Measurements from ENCODE around the gene PRICKLE4. TPM values are rescaled to one million over a fixed set of nuclear protein-coding genes. Genes with fewer than 3 reads are reported as not detected.
A peak's percentile ranks its signal among the peaks of the same experiment; 100 is the strongest.

PRICKLE4 gene
- total and polyA plus RNA-seq, 8 donors = 1.9 to 77.0 (median 8.4) TPM; not detected in 1

GRCh38 chr6:41732591-41733359 is 47.8 kb upstream of the PRICKLE4 start:
- H3K4me3 ChIP-seq = peak overlapping the region; percentile 55 to 88 (median 82)
- H3K4me1 ChIP-seq = peaks cover 33 to 73% (median 71%) of the 10 kb centered on the region in 4 donors
- DNase-seq = peak; percentile 41 to 67
- TF ChIP-seq POLR2A (IDR thresholded peaks at IDR 0.05) = no peak
- TF ChIP-seq EP300 (IDR thresholded peaks at IDR 0.05) = no peak
- TF ChIP-seq POLR2AphosphoS5 (IDR thresholded peaks at IDR 0.05) = peak in 1 of 3 donors; percentile 11
- intact Hi-C loops (cut with DNase I; ENCODE audit: low total_unique reads) = no loop called here
- peak overlapping the region; percentile 89 to 98 (median 94) for H3K27ac ChIP-seq
- no peaks in the 10 kb centered on the region for H3K9me3 ChIP-seq
- no peaks in the 10 kb centered on the region for H3K36me3 ChIP-seq
- 42 to 72% (median 56%) methylated on average over 8 of the region's 8 CpGs for whole genome bisulfite sequencing, 5 donors
- H3K27me3 ChIP-seq = no peaks in the 10 kb centered on the region

- 21 to 43% (median 29%) methylated on average over 9 to 11 of the region's 11 CpGs for WGBS, 5 donors
- TF ChIP-seq POLR2AphosphoS5 (IDR thresholded peaks at IDR 0.05) = no peak
- no peak for TF ChIP-seq EP300 (IDR thresholded peaks at IDR 0.05)
- TF ChIP-seq CTCF (IDR thresholded peaks at IDR 0.05) = no peak
- no peak for TF ChIP-seq POLR2A (IDR thresholded peaks at IDR 0.05)
- no peaks in the 10 kb centered on the region for H3K36me3 ChIP-seq
- H3K27ac ChIP-seq = peak overlapping the region; percentile 89 to 98 (median 94)
- intact Hi-C loops (cut with DNase I; ENCODE audit: low total_unique reads) = no loop called here
- no peaks in the 10 kb centered on the region for H3K9me3 ChIP-seq
- no peaks in the 10 kb centered on the region for H3K27me3 ChIP-seq
- DNase-seq = no peak
- H3K4me3 ChIP-seq = peak overlapping the region; percentile 55 to 88 (median 82)
- H3K4me1 ChIP-seq = peaks cover 33 to 67% (median 66%) of the 10 kb centered on the region in 4 donors
Observed at GRCh38 chr6:41733360-41733706, 47.2 kb upstream of the PRICKLE4 start.

- peak overlapping the region; percentile 55 to 88 (median 82) for H3K4me3 ChIP-seq
- H3K9me3 ChIP-seq = no peaks in the 10 kb centered on the region
- peak overlapping the region; percentile 89 to 98 (median 94) for H3K27ac ChIP-seq
- intact Hi-C loops (cut with DNase I; ENCODE audit: low total_unique reads) = no loop called here
- peak; percentile 77 to 95 for DNase-seq
- no peaks in the 10 kb centered on the region for H3K36me3 ChIP-seq
- no peaks in the 10 kb centered on the region for H3K27me3 ChIP-seq
- TF ChIP-seq EP300 (IDR thresholded peaks at IDR 0.05) = no peak
- TF ChIP-seq POLR2A (IDR thresholded peaks at IDR 0.05) = no peak
- no peak for TF ChIP-seq CTCF (IDR thresholded peaks at IDR 0.05)
- TF ChIP-seq POLR2AphosphoS5 (IDR thresholded peaks at IDR 0.05) = peak in 2 of 3 donors; percentile 43 to 48
- WGBS, 5 donors = 1 to 4% (median 3%) methylated on average over 24 to 73 of the region's 73 CpGs
- H3K4me1 ChIP-seq = peaks cover 33 to 61% (median 59%) of the 10 kb centered on the region in 4 donors
Observed at GRCh38 chr6:41733707-41734665, 46.6 kb upstream of the PRICKLE4 start.

- DNase-seq = peak; percentile 83 to 93
- peaks cover 0 to 7% (median 0%) of the 10 kb centered on the region in 4 donors for H3K36me3 ChIP-seq
- peaks cover 31 to 52% (median 51%) of the 10 kb centered on the region in 4 donors for H3K4me1 ChIP-seq
- 0 to 1% (median 0%) methylated on average over 9 to 76 of the region's 76 CpGs for WGBS, 5 donors
- H3K27me3 ChIP-seq = no peaks in the 10 kb centered on the region
- TF ChIP-seq POLR2AphosphoS5 (IDR thresholded peaks at IDR 0.05) = peak in 1 of 3 donors; percentile 50
- no peak for TF ChIP-seq CTCF (IDR thresholded peaks at IDR 0.05)
- TF ChIP-seq POLR2A (IDR thresholded peaks at IDR 0.05) = no peak
- H3K9me3 ChIP-seq = no peaks in the 10 kb centered on the region
- H3K4me3 ChIP-seq = peak overlapping the region; percentile 55 to 88 (median 82)
- H3K27ac ChIP-seq = peak overlapping the region; percentile 89 to 98 (median 94)
- intact Hi-C loops (cut with DNase I; ENCODE audit: low total_unique reads) = no loop called here
Observed at GRCh38 chr6:41734666-41735426, 45.7 kb upstream of the PRICKLE4 start.
